WTC11 (cell line): Measurements from ENCODE around the gene DNM3. TPM values are rescaled to one million over a fixed set of nuclear protein-coding genes. Genes with fewer than 3 reads are reported as not detected.

ENCODE experiments used
- ATAC-seq: fragments of 200-7000 bp; cut with Tn5 transposase; 2 replicates; pipeline ENCODE4 v1.10.0; 2021; ENCODE audit warnings: mild to moderate bottlenecking, moderate library complexity
- CTCF ChIA-PET: fragments of 300-600 bp; sonication (Branson Sonifier 250); formaldehyde crosslinking; loops from one replicate; lab custom pipeline; 2021; ENCODE audit warnings: antibody characterized with exemption; lab: Charles Lee
- POLR2A ChIA-PET: fragments of 350-600 bp; sonication (Branson Sonifier 250); formaldehyde crosslinking; loops from one replicate; lab custom pipeline; 2021; ENCODE audit warnings: antibody characterized with exemption; lab: Charles Lee
- DNase-seq: peaks from one replicate; pipeline ENCODE4 v3.0.0; 2021; ENCODE audit warnings: low spot score
- H3K27ac Mint-ChIP-seq: 2 replicates; pipeline ENCODE4 v1.8.0; 2021; ENCODE audit warnings: mixed read lengths
- H3K27me3 Mint-ChIP-seq: 2 replicates; pipeline ENCODE4 v1.8.0; 2021; ENCODE audit warnings: low read depth, mild to moderate bottlenecking, moderate library complexity, mixed read lengths
- H3K36me3 Mint-ChIP-seq: 2 replicates; pipeline ENCODE4 v1.8.0; 2021; ENCODE audit warnings: mixed read lengths
- H3K4me1 Mint-ChIP-seq: 2 replicates; pipeline ENCODE4 v1.8.0; 2022; ENCODE audit warnings: mixed read lengths
- H3K4me3 Mint-ChIP-seq: 2 replicates; pipeline ENCODE4 v1.8.0; 2021; ENCODE audit warnings: mild to moderate bottlenecking, moderate library complexity, mixed read lengths
- H3K9me3 Mint-ChIP-seq: 2 replicates; pipeline ENCODE4 v1.8.0; 2021; ENCODE audit warnings: mixed read lengths
- ARID4B ChIP-seq: sonication (generic); formaldehyde crosslinking; IDR thresholded peaks from 2 replicates; pipeline ENCODE4 v1.8.0; 2023; ENCODE audit warnings: missing genetic modification reagents, mild to moderate bottlenecking, borderline replicate concordance
- CREB1 ChIP-seq: sonication (generic); formaldehyde crosslinking; IDR thresholded peaks from 2 replicates; pipeline ENCODE4 v1.8.0; 2023; ENCODE audit warnings: mild to moderate bottlenecking, missing genetic modification reagents
- FOXP1 ChIP-seq: sonication (generic); formaldehyde crosslinking; IDR thresholded peaks from 2 replicates; pipeline ENCODE4 v1.8.0; 2022; ENCODE audit warnings: missing genetic modification reagents, mild to moderate bottlenecking, moderate library complexity, borderline replicate concordance
- HMGA2 ChIP-seq: fragments of 250-450 bp; sonication (Bioruptor Pico); IDR thresholded peaks from 2 replicates; pipeline ENCODE4 v1.4.0; 2021; ENCODE audit warnings: mild to moderate bottlenecking, moderate library complexity
- IRF2 ChIP-seq: sonication (generic); formaldehyde crosslinking; IDR thresholded peaks from 2 replicates; pipeline ENCODE4 v1.8.0; 2022; ENCODE audit warnings: low read depth, missing genetic modification reagents, borderline replicate concordance
- JUN ChIP-seq: sonication (generic); formaldehyde crosslinking; IDR thresholded peaks from 2 replicates; pipeline ENCODE4 v1.8.0; 2023; ENCODE audit warnings: mild to moderate bottlenecking, missing genetic modification reagents
- NFYB ChIP-seq: sonication (generic); formaldehyde crosslinking; conservative IDR thresholded peaks from 2 replicates; pipeline ENCODE4 v1.8.0; 2022; ENCODE audit warnings: low read depth, missing genetic modification reagents
- NR1H2 ChIP-seq: sonication (generic); formaldehyde crosslinking; IDR thresholded peaks from 2 replicates; pipeline ENCODE4 v1.9.0; 2021; ENCODE audit warnings: mild to moderate bottlenecking, moderate library complexity, missing genetic modification reagents
- OVOL2 ChIP-seq: fragments of 250-450 bp; sonication (Bioruptor Pico); IDR thresholded peaks from 2 replicates; pipeline ENCODE4 v1.9.0; 2021; ENCODE audit warnings: mild to moderate bottlenecking, borderline replicate concordance
- PRRX2 ChIP-seq: fragments of 250-450 bp; sonication (Bioruptor Pico); IDR thresholded peaks from 2 replicates; pipeline ENCODE4 v1.8.0; 2021; ENCODE audit warnings: mild to moderate bottlenecking
- TEAD4 ChIP-seq: sonication (generic); formaldehyde crosslinking; IDR thresholded peaks from 2 replicates; pipeline ENCODE4 v1.8.0; 2022; ENCODE audit warnings: mild to moderate bottlenecking, missing genetic modification reagents
- ZNF219 ChIP-seq: sonication (generic); formaldehyde crosslinking; IDR thresholded peaks from 2 replicates; pipeline ENCODE4 v1.8.0; 2023; ENCODE audit warnings: missing genetic modification reagents, mild to moderate bottlenecking, borderline replicate concordance
- ZSCAN18 ChIP-seq: fragments of 250-450 bp; sonication (Bioruptor Pico); IDR thresholded peaks from 2 replicates; pipeline ENCODE4 v2.1.2; 2022; ENCODE audit warnings: mild to moderate bottlenecking, moderate library complexity
- total RNA-seq: library from RNA; stranded (reverse); gene quantifications from 3 replicates; pipeline ENCODE4 v1.2.3, GENCODE V29; 2021
- TF ChIP-seq, protein P1 (sequence below): sonication (generic); formaldehyde crosslinking; conservative IDR thresholded peaks from 2 replicates; pipeline ENCODE4 v1.8.1; 2022; ENCODE audit warnings: mild to moderate bottlenecking, missing genetic modification reagents
- TF ChIP-seq, protein P2 (sequence below): sonication (generic); formaldehyde crosslinking; IDR thresholded peaks from 2 replicates; pipeline ENCODE4 v1.8.1; 2023; ENCODE audit warnings: mild to moderate bottlenecking, moderate library complexity, missing genetic modification reagents
- TF ChIP-seq, protein P3 (sequence below): sonication (generic); formaldehyde crosslinking; IDR thresholded peaks from 2 replicates; pipeline ENCODE4 v1.8.1; 2023; ENCODE audit warnings: mild to moderate bottlenecking, missing genetic modification reagents

Gene DNM3
- total RNA-seq, 1 experiment from 2014 or later: 1.9 TPM

- TF ChIP-seq, protein P1, sequence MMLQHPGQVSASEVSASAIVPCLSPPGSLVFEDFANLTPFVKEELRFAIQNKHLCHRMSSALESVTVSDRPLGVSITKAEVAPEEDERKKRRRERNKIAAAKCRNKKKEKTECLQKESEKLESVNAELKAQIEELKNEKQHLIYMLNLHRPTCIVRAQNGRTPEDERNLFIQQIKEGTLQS (CRISPR knock-in tag): no peak
- TF ChIP-seq ARID4B (CRISPR knock-in tag): no peak
Measured at GRCh38 chr1:172254521-172255222, 413.4 kb downstream of the DNM3 start (continued).

DNA sequence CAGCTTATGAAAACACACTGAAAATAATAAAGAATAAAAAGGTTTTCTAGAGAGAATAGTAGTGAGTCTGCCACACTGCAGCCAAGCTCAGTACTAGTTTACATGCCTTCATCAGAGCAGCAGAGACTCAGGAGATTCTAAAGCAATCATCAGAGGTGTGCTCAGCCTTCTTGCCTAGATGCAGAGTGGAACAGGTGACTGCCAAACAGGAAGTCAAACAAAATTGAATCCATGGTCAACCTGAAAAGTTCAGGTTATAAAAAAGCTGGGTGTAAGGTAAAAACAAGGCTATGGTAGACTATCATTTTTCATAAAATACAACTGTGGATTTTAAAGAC, 413.9 kb downstream of the DNM3 start:
- ChIA-PET POLR2A (no interaction called here), CTCF (interaction anchor here (1.8 kb wide), 1 partner anchor 144 kb away, joined by 4 read pairs; no protein-coding TSS in a partner anchor)
- DNase-seq (no peak), ATAC-seq (peak; percentile 57)
- Mint-ChIP-seq H3K9me3 (peaks cover 3% of the 10 kb centered on the region; the same call in 1 of the 2 replicates), H3K36me3 (no peaks in the 10 kb centered on the region), H3K4me1 (peaks cover 8% of the 10 kb centered on the region), H3K27me3 (no peaks in the 10 kb centered on the region), H3K4me3 (no peak overlapping the region), H3K27ac (no peak overlapping the region)
- no peak for TF ChIP-seq IRF2
- no peak for TF ChIP-seq NR1H2 (CRISPR knock-in tag)
- TF ChIP-seq, protein P1 (CRISPR knock-in tag): no peak
- no peak for TF ChIP-seq FOXP1 (CRISPR knock-in tag)
- no peak for TF ChIP-seq HMGA2 (CRISPR knock-in tag)
- no peak for TF ChIP-seq TEAD4
- no peak for TF ChIP-seq ZNF219 (CRISPR knock-in tag)
- TF ChIP-seq OVOL2 (CRISPR knock-in tag): no peak
- no peak for TF ChIP-seq ZSCAN18 (CRISPR knock-in tag)
- TF ChIP-seq JUN: no peak

- no peak for DNase-seq
- Mint-ChIP-seq H3K9me3 (peaks cover 10% of the 10 kb centered on the region), H3K36me3 (peaks cover 2% of the 10 kb centered on the region; the same call in 1 of the 2 replicates), H3K27me3 (no peaks in the 10 kb centered on the region)
- CTCF ChIA-PET: no interaction called here
- TF ChIP-seq, protein P2, sequence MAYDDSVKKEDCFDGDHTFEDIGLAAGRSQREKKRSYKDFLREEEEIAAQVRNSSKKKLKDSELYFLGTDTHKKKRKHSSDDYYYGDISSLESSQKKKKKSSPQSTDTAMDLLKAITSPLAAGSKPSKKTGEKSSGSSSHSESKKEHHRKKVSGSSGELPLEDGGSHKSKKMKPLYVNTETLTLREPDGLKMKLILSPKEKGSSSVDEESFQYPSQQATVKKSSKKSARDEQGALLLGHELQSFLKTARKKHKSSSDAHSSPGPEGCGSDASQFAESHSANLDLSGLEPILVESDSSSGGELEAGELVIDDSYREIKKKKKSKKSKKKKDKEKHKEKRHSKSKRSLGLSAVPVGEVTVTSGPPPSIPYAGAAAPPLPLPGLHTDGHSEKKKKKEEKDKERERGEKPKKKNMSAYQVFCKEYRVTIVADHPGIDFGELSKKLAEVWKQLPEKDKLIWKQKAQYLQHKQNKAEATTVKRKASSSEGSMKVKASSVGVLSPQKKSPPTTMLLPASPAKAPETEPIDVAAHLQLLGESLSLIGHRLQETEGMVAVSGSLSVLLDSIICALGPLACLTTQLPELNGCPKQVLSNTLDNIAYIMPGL (CRISPR knock-in tag): no peak
- TF ChIP-seq, protein P3, sequence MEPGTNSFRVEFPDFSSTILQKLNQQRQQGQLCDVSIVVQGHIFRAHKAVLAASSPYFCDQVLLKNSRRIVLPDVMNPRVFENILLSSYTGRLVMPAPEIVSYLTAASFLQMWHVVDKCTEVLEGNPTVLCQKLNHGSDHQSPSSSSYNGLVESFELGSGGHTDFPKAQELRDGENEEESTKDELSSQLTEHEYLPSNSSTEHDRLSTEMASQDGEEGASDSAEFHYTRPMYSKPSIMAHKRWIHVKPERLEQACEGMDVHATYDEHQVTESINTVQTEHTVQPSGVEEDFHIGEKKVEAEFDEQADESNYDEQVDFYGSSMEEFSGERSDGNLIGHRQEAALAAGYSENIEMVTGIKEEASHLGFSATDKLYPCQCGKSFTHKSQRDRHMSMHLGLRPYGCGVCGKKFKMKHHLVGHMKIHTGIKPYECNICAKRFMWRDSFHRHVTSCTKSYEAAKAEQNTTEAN (CRISPR knock-in tag): no peak
- no peak for TF ChIP-seq PRRX2
- no peak for TF ChIP-seq CREB1
- TF ChIP-seq NFYB (CRISPR knock-in tag): no peak
- TF ChIP-seq, all 79 proteins: peak for 0
- Mint-ChIP-seq H3K27ac (no peak overlapping the region), H3K4me3 (no peak overlapping the region), H3K4me1 (peaks cover 23% of the 10 kb centered on the region)
- POLR2A ChIA-PET: no interaction called here
- ATAC-seq: no peak
Measured at GRCh38 chr1:172265905-172266304, 424.6 kb downstream of the DNM3 start.
